ENCODE results near the gene STX17. TPM values are rescaled to one million over a fixed set of nuclear protein-coding genes. Genes with fewer than 3 reads are reported as not detected.
A peak's percentile ranks its signal among the peaks of the same experiment; 100 is the strongest.
"Not testable (repeated sequence)": the region's sequence is repeated elsewhere in the genome, so short reads cannot be mapped to it uniquely, and the experiment has no call there.

The STX17 gene
- 27.1 TPM for total RNA-seq
- long read RNA-seq, transcript STX17-201 (8 exons, 2,713 nt): major isoform, 19 of 28 reads
- long read RNA-seq, partial matches to known transcripts: 1 of 28 reads
- long read RNA-seq, other reads (novel, unspliced or antisense): 6 of 28 reads

DNA sequence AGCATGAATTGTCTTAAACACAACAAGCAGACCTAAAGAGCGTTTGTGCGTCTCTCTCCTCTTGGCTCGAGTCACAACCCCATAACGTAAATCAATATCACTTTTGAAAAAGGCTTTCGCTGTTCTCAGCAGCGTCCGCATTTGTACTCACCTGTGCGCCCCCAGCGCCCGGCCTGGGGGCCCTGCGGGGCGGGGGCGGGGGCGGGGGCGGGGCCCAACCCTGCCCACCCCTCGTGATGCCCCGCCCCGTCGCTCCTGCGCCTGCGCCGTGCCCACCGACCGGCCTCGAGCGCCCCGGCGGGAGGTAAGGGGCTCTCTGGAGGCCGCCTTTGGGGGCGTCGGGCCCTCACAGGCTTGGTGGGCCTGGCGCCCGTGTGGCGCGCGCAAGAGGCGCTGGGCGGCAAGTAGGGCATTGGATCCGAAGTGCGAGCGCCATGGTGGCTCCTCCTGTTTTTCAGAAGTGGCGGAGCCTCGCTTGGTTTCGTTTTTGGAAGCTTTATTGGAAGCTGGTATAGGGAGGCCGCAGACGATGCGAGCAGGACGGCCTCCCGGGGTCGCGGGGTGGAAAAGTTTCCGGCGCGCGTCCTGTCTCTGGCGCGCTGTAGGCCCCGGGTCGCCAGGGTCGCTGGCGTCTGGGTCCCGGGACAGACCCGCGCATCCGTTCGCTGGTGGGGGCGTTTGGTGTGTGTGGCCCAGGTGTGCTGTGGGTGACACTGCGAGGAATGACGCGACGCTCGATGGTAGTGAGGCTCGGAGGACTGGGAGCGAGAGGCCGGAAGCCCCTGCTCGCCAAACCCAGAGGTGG, at the start of gene STX17:
Gene STX17, plus strand, starts transcription at position 252 of the 805 bp plus-strand sequence. CDS start 8,586 bp downstream, outside the sequence.
- peak; percentile 91 for DNase-seq (ENCODE audit: low spot score)
- intact Hi-C loops (cut with DNase I): loop anchor here (2.0 kb wide), 1 partner anchor 86 kb away; the partner anchor contains the start of gene NR4A3

DNA sequence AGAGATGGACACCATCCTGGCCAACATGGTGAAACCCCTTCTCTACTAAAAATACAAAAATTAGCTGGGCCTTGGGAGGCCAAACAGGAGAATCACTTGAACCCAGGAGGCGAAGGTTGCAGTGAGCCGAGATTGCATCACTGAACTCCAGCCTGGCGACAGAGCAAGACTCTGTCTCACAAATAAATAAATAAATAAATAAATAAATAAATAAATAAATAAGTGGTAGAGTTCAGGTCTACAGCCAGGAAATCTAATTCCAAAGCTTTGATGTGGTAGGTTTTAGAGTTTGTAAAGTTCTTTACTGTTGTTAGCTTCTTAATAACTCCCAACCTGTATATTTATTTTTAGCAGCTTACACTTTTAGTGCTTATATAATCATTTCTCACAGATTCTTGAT, 48.9 kb upstream of the STX17 start:
- DNase-seq (ENCODE audit: low spot score); intact Hi-C loops (cut with DNase I): not testable (repeated sequence)

DNA sequence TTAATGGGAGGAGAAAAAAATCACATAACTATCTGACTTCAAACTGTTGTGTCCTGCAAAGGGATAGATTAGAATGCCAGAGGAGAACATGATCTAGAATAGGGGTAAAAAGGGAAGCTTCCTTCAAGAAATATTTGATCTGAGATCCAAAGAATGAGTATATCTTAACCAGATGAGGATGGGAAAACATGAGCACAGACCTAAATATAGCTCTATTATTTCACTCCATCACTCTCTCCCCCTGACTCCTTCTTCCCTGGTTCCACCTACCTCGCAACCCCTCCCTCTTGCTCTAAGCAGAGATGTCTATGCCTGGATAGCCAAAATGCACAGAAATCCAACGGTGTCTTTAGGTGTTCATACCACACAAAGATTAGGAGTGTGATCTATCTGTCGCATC, 48.4 kb upstream of the STX17 start:
- DNase-seq (ENCODE audit: low spot score): no peak
- intact Hi-C loops (cut with DNase I): no loop called here

DNA sequence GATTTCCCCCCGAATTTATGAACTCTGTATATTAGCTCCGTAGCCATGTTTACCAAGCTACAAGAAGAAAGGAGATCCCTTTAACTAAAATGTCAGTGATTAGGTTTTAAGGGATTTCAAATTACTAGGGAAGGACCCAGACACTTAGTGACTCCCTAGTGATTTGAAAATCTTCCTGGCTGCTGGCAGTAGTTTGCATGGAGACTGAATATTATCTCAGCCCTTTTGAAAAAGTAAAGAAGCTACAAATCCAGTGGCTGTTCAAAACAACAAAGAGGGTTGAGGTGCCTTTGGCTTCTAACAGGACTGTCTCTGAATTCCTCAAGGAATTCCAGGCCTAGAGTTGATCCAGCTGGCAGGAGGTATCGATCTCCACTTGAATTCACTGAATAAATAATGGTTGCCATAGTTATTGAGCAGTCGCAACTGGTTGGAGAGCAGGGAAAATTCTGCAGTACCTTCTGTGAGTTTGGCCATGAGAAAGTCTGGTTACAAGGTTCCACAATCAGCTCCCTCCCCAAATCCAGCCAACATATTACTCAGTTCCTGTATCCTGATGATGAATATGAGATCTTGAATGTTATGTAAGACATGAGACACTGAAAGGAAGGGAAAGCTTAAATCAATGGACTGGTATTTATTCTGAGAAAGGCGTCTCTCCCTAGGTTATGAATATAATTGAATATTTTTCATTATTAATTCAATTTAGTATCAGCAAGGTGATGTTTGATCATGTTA, 47.0 kb upstream of the STX17 start:
- no peak for DNase-seq (ENCODE audit: low spot score)
- intact Hi-C loops (cut with DNase I): no loop called here

DNA sequence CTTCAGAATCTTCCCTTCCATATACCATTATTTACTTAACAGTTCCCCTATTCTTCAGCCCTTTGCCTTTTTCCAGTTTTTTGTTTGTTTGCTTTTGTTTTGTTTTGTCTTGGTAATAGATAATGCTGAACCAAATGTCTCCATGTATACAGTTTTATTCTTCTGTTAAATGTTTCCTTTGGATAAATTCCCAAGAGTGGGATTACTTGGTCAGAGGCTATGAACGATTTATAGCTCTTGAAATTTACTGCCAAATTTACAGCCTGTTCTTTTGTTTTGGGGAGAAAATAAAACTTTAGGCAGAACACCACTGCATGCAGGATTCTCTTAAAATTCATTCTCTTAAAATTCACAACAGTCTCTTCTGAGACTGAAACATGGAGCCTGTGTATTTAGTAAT, 46.2 kb upstream of the STX17 start:
- DNase-seq (ENCODE audit: low spot score): no peak
- intact Hi-C loops (cut with DNase I): no loop called here

DNA sequence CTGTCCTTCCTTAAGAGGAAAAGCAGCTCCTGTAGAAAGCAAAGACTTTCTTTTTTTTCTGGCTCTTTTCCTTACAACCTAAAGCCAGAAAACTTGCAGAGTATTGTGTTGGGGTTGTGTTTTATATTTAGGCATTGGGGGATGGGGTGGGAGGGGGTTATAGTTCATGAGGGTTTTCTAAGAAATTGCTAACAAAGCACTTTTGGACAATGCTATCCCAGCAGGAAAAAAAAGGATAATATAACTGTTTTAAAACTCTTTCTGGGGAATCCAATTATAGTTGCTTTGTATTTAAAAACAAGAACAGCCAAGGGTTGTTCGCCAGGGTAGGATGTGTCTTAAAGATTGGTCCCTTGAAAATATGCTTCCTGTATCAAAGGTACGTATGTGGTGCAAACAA, 42.5 kb upstream of the STX17 start:
- DNase-seq (ENCODE audit: low spot score): no peak
- intact Hi-C loops (cut with DNase I): no loop called here

DNA sequence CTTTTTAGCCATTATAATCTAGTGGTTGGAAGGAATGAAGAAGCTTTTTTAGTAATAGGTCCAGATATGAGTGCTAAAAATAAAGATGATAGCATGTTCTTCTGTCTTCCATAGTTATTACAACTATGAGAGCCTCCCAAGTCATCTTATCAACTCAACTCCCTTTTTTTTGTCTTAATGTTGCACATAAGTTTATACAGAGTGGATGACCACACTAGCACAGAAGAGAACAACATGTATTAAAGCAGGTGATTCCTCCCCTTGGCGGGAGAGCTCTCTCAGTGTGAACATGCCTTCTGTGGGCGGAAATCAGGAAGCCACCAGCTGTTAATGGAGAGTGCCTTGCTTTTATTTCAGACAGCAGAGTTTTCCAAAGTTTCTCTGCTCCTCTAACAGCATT, 40.1 kb upstream of the STX17 start:
- intact Hi-C loops (cut with DNase I): no loop called here
- DNase-seq (ENCODE audit: low spot score): no peak

DNA sequence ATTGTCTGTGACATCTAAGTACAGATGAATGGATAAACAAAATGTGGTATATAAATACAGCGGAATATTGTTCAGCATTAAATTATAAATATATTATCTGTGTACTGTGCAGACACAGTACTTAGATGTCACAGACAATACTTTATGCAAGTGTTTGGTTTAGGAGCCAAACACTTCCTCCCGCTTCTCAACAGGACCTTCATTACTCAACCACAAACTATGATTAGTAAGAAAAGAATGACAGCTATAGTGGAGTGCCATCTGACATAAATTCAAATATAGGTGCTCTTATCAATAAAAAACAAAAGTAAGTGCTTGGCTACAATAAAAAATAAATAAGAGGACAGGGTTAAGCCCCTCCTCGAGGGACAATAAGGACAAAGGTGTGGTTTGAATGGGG, 38.9 kb upstream of the STX17 start:
- no peak for DNase-seq (ENCODE audit: low spot score)
- intact Hi-C loops (cut with DNase I): no loop called here

DNA sequence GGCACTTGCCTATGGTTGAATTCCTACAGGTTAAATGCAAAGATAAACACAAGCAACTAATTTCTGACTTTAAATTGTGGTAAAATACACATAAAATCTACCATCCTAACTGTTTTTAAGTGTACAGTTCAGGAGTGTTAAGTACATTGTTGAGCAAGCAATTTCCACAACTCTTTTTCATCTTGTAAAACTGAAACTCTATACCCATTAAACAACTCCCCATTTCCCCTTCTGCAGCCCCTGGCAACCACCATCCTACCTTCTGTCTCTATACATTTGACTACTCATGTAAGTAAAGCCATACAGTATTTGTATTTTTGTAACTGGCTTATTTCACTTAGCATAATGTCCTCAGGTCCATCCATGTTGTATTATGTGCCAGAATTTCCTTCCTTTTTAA, 38.5 kb upstream of the STX17 start:
- no peak for DNase-seq (ENCODE audit: low spot score)
- intact Hi-C loops (cut with DNase I): no loop called here

DNA sequence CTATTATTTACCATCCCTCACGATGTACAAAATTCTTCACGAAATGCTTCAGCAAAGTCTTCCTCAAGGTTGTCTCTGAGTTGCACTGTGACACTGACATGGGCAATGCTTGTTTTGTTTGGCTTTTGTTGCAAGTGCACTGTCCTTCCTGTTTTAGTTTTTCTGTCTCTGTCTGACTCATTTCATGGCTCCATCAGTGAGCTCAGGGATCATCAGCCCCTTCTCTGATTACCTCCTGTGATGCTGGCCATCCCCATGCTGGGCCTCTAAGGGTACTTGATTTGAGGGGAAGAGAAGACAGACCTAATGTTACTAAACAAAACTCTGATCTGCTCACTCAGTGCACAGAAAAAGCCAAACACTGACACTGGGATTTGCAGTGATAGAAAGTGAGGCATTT, 37.6 kb upstream of the STX17 start:
- DNase-seq (ENCODE audit: low spot score): no peak
- intact Hi-C loops (cut with DNase I): no loop called here

DNA sequence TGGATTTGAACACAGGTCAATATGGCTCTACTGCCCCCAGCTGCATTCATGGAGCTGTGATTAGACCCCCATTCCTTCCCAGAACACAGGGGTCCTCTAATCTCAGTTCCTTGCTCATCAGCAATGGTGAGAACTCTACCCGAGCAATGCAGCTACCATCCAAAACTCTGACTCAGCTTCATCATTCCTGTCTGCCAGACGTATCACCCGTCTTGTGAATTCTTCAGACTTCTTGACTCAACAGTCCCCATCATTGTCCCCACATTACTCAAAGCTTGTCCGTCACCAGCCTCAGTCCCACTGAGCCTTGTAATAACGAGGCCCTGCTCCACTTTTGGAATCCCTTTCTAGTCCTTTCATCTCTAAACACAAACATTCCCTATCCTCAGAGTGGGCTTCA, 36.3 kb upstream of the STX17 start:
- intact Hi-C loops (cut with DNase I): no loop called here
- no peak for DNase-seq (ENCODE audit: low spot score)

DNA sequence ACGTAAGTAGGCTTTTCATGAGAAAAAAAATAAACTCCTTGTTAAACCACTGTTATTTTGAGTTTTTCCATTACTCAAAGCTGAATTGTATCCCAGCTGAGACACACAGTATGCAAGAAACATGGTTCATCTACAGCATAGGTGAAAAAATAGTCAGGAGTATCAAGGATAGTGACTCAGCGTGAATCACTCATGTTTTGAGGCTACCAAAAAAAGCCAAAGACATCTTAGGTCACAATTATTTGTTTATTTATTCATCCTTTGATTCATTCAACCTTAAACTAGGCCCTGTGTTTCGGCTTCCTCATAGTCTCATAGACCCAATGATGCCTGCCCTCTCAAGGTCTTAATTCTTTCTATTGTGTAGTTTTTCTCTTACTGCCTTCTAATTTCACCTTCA, 32.9 kb upstream of the STX17 start:
- intact Hi-C loops (cut with DNase I): no loop called here
- DNase-seq (ENCODE audit: low spot score): no peak

DNA sequence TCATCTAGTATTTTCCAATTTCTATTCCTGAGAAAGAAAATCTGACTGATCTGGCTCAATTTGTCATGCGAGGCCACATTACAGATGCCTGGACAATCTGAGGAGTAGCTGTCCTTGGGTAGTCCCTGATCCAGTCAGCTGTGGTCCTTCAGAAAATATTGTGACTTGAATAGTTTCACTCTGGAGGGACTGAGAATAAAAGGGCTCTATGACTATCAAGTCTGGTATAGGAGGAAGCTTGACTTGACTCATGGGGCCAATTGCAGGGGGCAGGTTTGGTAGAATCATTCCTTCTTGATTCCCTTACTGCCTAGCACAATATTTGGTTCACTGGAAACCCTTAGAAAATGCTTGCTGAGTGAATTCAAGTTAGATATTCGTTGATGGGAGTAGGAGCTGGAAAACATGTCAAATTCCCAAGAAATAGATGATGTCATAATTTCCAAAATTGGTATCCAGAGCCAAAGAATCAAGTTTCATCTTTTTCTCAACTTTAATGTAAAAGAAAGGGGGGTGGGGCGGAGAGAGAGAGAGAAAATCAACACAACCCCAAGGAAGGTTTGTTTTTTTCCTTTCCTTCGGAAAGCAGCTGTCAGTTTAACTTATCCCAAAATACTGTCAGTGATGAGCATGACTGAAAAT, 32.4 kb upstream of the STX17 start:
- DNase-seq (ENCODE audit: low spot score): no peak
- intact Hi-C loops (cut with DNase I): no loop called here

DNA sequence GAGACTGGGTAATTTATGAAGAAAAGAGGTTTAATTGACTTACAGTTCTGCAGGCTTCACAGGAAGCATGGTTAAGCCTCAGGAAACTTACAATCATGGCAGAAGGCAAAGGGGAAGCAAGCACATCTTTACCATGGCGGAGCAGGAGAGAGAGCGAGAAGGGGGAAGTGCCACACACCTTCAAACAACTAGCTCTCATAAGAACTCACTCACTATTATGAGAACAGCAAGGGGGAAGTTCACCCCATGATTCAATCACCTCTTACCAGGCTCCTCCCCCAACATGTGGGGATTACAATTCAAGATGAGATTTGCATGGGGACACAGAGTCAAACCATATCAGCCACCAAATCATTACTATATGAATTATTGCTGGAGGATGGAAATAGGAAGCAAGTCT, 30.3 kb upstream of the STX17 start:
- intact Hi-C loops (cut with DNase I): no loop called here
- DNase-seq (ENCODE audit: low spot score): no peak

DNA sequence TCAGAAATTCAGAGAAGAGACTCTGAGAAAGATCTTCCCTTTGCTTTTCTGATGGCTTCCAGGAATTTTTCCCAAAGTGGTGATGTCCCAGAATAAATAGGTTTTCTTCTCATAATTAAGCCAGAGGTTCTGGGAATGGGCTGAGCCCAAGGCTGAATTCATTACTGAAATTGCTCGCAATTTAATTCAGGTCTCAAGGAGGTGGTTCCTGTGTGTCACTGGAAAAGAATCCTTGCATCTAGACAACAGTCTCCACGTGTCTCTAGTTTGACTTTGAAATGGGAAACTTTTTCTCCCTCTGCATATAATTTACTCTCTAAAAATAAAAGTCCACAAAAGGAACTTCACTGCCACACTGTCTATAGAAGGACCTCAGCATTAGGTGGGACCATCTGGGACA, 27.8 kb upstream of the STX17 start:
- intact Hi-C loops (cut with DNase I): no loop called here
- DNase-seq (ENCODE audit: low spot score): no peak

DNA sequence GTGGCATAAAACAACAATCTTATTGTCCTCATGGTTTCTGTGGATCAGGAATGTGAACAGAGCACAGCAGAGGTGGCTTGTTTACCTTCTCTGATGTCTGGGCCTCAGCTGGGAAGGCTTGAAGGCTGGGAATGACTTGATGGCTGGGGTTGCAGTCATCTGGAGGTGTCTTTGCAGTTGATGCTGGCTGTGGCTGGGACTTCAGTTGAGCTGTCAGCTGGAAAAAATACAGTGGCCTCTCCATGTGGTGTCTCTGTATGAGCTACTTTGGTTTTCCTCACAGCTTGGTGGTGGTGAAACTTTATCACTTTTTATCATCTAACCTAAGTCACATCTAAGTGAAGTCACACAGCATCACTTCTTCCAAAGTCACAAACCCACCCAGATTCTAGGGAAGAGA, 24.7 kb upstream of the STX17 start:
- intact Hi-C loops (cut with DNase I): no loop called here
- DNase-seq (ENCODE audit: low spot score): no peak

DNA sequence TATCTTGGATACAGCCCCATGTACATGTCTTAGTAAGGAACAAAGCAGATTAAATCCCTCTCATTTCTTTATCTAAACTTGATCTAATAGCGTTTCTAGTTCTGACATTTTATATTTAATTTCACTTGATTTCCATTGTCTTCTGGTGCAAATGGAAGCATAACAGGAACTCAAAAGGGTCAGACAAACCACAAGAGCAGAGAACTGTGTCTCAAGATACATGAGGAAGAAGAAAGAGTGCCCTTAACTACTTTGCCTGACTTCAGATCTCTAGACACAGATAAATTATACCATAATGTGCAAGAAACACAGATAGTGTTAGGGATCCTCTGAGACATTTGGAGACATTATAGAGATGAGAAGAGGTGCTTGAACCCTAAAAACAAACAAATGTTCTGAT, 20.7 kb upstream of the STX17 start:
- no peak for DNase-seq (ENCODE audit: low spot score)
- intact Hi-C loops (cut with DNase I): no loop called here

DNA sequence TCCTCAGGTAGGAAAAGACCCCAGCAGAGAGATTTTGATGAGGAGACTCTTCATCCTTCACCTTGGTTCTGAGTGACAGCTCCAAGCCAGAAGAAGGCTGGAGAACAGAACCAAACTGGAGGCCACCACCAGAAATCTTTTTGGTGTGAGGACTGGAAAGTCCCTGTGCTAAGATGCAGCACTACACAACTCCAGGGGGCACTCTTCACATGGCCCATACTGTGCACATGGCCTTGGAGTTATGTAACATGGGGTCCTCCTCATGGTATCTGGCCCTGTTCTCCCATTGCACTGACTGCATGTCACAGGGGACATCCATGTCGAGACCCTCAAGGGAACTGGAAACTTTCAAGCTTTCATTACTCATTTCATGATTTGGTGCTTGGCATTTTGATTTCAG, 17.3 kb upstream of the STX17 start:
- DNase-seq (ENCODE audit: low spot score): no peak
- intact Hi-C loops (cut with DNase I): no loop called here

DNA sequence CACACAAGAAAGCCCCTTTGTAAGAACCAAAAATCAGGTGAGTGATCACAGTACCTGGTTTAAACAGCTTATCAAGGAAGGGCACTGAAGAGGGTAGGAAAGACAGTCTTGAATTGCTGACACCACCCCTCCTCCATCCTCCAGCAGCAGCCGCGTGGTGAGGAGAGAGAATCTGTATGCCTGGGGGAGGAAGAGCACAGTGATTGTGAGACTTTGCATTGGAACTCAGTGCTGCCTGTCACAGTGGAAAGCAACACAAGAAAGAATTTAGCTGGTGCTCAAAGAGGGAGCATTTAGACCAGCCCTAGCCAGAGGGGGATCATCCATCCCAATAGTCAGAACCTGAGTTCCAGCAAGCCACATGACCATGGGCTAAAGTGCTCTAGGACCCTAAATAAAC, 11.6 kb upstream of the STX17 start:
- DNase-seq (ENCODE audit: low spot score): no peak
- intact Hi-C loops (cut with DNase I): no loop called here

DNA sequence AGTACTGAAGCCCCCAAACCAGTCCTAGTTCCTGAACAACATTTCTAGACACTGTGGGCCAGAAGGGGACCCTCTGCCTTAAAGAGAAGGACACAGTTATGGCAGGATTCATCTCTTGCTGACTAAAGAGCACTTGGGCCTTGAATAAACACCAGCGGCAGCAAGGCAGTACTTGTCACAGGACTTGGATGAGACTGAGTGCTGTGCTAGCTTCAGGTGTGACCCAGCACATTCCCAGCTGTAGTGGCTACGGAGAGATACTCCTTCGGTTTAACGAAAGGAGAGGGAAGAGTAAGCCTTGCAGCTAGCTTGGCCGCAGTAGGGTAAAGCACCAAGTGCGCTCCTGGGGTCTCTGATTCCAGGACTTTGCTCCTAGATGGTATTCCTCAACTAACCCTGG, 10.9 kb upstream of the STX17 start:
- intact Hi-C loops (cut with DNase I): no loop called here
- no peak for DNase-seq (ENCODE audit: low spot score)

DNA sequence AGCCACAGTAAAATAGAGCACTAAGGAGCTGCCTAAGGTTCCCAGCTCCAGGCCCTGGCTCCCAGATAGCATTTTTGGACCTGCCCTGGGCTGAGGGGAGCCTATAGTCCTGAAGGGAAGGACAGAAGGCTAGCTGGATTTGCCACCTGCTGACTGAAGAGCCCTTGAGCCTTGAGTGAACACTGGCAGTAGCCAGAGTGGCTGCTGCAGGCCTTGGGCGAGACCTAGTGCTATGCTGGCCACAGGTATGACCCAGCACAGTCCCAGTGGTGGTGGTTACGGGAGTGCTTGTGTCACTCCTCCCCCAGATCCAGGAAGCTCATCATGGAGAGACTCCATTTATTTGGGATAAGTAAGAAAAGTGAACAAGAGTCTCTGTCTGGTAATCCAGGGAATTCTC, 10.3 kb upstream of the STX17 start:
- DNase-seq (ENCODE audit: low spot score): no peak
- intact Hi-C loops (cut with DNase I): no loop called here
